Midbrain (tissue), 1 donor: ENCODE results near the gene CEPT1.

ENCODE experiments used
- DNase-seq: peaks from one replicate; lab custom pipeline; 2025; lab: John Stamatoyannopoulos, UW

Gene CEPT1

DNA sequence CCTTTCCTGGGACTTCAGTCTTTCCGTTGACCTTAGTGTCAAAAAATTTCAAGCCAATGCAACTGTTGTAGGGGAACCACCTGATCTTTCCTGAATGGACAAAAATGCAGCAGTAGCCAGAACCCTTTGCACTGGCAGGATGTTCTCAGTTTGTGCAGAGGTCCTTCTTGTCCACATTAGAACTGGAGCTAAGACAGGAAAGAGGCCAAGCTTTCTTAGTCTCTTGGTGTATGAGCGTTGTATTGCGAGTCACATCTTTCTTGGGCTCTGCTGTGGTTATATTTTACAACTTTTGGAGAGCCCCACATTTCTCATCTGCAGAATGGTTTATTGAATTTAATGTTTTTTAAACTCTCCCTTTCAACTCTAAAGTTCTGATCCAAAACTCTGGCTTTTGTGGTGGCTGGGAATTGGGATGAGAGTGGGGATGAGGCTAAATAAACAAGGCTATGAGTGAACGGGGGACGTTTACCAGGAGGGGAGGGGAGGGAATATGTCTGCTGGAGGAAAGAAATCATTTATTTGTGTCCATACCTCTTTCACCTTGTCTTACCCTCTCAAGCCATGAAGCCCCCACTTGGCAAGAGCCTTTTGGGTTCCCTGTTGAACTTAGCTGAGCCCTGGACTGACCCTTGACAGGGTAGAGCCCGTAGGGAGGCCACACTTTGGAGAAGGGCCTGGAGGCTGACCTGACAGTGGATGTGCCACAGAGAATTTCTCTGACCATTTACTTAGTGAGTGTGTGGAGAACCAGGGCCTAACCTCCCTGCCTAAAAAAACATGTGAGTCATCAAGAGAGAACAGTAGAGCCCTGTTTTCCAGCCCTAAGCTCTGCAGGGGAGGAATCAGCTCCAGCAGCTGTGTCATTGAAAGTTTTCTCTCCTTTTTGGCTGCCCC lies 88.1 kb downstream of the CEPT1 start:
- peak; percentile 50 for DNase-seq

DNA sequence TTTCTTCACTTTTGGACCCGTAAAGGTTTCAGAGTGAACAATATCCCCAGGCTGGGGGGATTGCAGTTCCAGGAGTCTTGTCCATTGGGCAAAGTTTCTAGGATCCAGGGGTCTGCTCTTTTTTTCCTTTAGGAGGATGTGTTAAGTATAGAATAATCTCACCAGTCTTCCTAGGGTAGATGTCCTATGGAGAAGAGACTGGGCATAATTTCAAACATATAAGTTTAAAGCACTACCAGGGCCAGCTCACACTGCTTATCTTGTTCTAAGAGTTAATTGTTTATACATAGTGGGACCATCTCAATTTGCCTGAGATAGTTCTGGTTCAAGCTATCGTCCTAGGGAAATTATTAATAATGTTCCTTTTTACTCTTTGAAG lies 88.7 kb downstream of the CEPT1 start:
- DNase-seq: no peak

DNA sequence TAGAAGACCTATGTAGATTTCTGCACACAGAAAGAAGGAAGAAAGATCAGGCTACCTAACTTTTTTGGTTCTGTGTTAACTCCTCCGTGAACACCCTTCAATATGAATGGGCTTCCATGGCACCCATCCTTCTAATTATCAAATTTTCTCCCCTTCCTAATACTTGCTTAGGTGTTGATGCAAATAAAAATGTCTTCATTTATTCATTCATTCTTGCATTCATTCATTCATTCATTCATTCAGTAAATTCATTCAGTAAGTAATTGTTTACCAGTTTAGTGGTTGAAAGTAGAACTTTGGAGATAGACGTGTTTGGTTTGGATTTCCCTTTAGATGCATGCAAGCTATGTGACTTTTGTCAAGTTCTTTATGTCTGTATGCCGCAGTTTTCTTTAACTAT lies 92.1 kb downstream of the CEPT1 start:
- no peak for DNase-seq

DNA sequence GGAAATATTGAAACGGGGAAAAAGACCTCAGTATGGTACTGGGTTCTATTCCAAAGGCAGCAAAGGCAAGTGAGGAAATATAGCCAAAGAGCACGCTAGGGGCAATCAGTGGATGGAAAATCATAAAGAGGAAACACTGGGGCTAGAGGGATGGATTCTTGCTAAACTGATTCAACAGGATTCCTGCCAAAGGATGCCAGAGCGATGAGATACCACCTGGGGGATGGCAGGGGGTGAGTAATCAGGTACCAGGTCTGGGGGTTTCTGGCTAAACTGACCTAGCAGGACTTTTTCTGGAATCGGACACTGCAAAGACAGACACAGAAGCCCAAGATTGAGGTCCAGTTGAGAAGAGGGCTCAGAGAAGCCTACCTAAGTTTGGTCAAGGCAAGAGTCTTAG lies 94.2 kb downstream of the CEPT1 start:
- no peak for DNase-seq
